NOMO-1 treated with DMSO at 0.1 percent for 48 hours (cell line): Measurements from ENCODE around the gene ZNF425.
"Not testable (repeated sequence)": the region's sequence is repeated elsewhere in the genome, so short reads cannot be mapped to it uniquely, and the experiment has no call there.

Experiments used
- DNase-seq: peaks from one replicate; lab custom pipeline; 2025; ENCODE audit not compliant: unreplicated experiment; lab: John Stamatoyannopoulos, UW

ZNF425 gene

GRCh38 chr7:149133028-149133710 is 7.0 kb upstream of the ZNF425 start:
- no peak for DNase-seq

- DNase-seq = no peak
Observed at GRCh38 chr7:149130572-149131198, 4.6 kb upstream of the ZNF425 start.

GRCh38 chr7:149126662-149127266 is 640 bp upstream of the ZNF425 start:
- no peak for DNase-seq

GRCh38 chr7:149125189-149125862 is 798 bp downstream of the ZNF425 start:
- DNase-seq = peak; percentile 9

GRCh38 chr7:149109969-149110368 is 16.2 kb downstream of the ZNF425 start:
- DNase-seq = no peak

- no peak for DNase-seq
Observed at GRCh38 chr7:149104749-149105148, 21.4 kb downstream of the ZNF425 start.

GRCh38 chr7:149104214-149104613 is 21.9 kb downstream of the ZNF425 start:
- no peak for DNase-seq

- no peak for DNase-seq
Observed at GRCh38 chr7:149103424-149103823, 22.7 kb downstream of the ZNF425 start.

GRCh38 chr7:149102666-149103065 is 23.5 kb downstream of the ZNF425 start:
- DNase-seq = no peak

- DNase-seq = no peak
Observed at GRCh38 chr7:149100821-149101220, 25.3 kb downstream of the ZNF425 start.

GRCh38 chr7:149099058-149099457 is 27.1 kb downstream of the ZNF425 start:
- peak; percentile 0 for DNase-seq

- no peak for DNase-seq
Observed at GRCh38 chr7:149097088-149097487, 29.0 kb downstream of the ZNF425 start.

GRCh38 chr7:149093228-149093627 is 32.9 kb downstream of the ZNF425 start:
- DNase-seq = no peak

- DNase-seq = not testable (repeated sequence)
Observed at GRCh38 chr7:149092244-149092643, 33.9 kb downstream of the ZNF425 start.

GRCh38 chr7:149090397-149091195 is 35.5 kb downstream of the ZNF425 start, which contains the start of gene ZNF786:
Gene ZNF786, minus strand, starts transcription at chr7:149090718. Its CDS starts 78 bp downstream, at chr7:149090640.
- peak; percentile 73 for DNase-seq

GRCh38 chr7:149087376-149087775 is 38.7 kb downstream of the ZNF425 start:
- DNase-seq = no peak

- DNase-seq = peak; percentile 3
Observed at GRCh38 chr7:149085866-149086265, 40.3 kb downstream of the ZNF425 start.

- DNase-seq = no peak
Observed at GRCh38 chr7:149084407-149084806, 41.7 kb downstream of the ZNF425 start.

GRCh38 chr7:149081914-149082313 is 44.2 kb downstream of the ZNF425 start:
- DNase-seq = no peak

GRCh38 chr7:149077594-149077993 is 48.5 kb downstream of the ZNF425 start:
- DNase-seq = no peak

GRCh38 chr7:149075286-149075685 is 50.8 kb downstream of the ZNF425 start:
- no peak for DNase-seq
